Neural crest cell (in vitro differentiated cells): ENCODE results near the gene ARHGEF2. TPM values are rescaled to one million over a fixed set of nuclear protein-coding genes. Genes with fewer than 3 reads are reported as not detected.
A peak's percentile ranks its signal among the peaks of the same experiment; 100 is the strongest.

Experiments
- DNase-seq: peaks from one replicate; pipeline ENCODE4 v3.0.0; 2021; ENCODE audit warnings: low read depth, mixed read lengths, low spot score
- H3K27ac Mint-ChIP-seq: one replicate; pipeline ENCODE4 v1.8.0; 2021; ENCODE audit warnings: mild to moderate bottlenecking, mixed read lengths; ENCODE audit not compliant: unreplicated experiment
- H3K27me3 Mint-ChIP-seq: 2 replicates; pipeline ENCODE4 v1.8.0; 2021; ENCODE audit warnings: low read depth, mild to moderate bottlenecking, mixed read lengths
- H3K36me3 Mint-ChIP-seq: 2 replicates; pipeline ENCODE4 v1.8.0; 2021; ENCODE audit warnings: low read depth, mild to moderate bottlenecking, mixed read lengths
- H3K4me1 Mint-ChIP-seq: 2 replicates; pipeline ENCODE4 v1.8.0; 2021; ENCODE audit warnings: mixed read lengths
- H3K4me3 Mint-ChIP-seq: one replicate; pipeline ENCODE4 v1.8.0; 2021; ENCODE audit warnings: mild to moderate bottlenecking, mixed read lengths
- H3K9me3 Mint-ChIP-seq: 2 replicates; pipeline ENCODE4 v1.8.0; 2021; ENCODE audit warnings: mixed read lengths
- total RNA-seq: library from RNA; stranded (reverse); gene quantifications from 2 replicates; pipeline ENCODE4 v1.2.1, GENCODE V29; 2021
- TF ChIP-seq, protein P1 (sequence below): fragments of 200-600 bp; sonication (generic); conservative IDR thresholded peaks from 2 replicates; pipeline ENCODE4 v1.5.0; 2021; ENCODE audit warnings: antibody characterized with exemption, mild to moderate bottlenecking

Gene ARHGEF2
- total RNA-seq, 1 donor from 2014 or later: 97.6 TPM

DNA sequence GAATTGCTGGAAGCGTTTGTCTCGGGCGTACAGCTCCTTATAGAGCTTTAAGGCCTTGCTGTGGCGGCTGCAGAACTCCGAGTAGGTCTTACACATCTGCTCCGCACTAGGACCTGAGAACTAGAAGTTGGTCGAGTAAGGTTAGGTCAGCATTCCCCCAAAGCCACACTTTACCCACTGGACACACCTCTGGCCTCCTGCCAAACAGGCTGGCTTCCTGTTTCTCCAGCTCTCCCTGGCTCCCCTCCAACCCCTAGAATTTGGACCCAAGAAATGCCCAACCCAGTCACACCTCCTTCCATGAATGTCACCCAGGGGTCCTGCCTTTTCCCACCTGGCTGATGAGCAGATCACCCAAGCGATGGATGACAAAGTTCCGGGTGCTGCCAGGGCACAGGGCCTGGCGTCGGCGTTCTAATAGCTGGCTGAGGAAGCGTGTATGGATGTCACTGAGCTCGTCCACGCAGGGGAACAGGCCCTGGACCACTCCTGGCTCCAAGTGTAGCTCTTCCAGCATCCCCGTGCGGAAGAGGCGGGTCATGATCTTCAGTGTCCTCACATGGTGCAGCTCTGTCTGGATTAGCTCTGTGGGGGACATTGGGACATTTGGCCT, 15.6 kb downstream of the ARHGEF2 start:
- TF ChIP-seq, protein P1, sequence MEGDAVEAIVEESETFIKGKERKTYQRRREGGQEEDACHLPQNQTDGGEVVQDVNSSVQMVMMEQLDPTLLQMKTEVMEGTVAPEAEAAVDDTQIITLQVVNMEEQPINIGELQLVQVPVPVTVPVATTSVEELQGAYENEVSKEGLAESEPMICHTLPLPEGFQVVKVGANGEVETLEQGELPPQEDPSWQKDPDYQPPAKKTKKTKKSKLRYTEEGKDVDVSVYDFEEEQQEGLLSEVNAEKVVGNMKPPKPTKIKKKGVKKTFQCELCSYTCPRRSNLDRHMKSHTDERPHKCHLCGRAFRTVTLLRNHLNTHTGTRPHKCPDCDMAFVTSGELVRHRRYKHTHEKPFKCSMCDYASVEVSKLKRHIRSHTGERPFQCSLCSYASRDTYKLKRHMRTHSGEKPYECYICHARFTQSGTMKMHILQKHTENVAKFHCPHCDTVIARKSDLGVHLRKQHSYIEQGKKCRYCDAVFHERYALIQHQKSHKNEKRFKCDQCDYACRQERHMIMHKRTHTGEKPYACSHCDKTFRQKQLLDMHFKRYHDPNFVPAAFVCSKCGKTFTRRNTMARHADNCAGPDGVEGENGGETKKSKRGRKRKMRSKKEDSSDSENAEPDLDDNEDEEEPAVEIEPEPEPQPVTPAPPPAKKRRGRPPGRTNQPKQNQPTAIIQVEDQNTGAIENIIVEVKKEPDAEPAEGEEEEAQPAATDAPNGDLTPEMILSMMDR: no peak
- DNase-seq: no peak
- H3K27ac Mint-ChIP-seq: peak overlapping the region; percentile 62

DNA sequence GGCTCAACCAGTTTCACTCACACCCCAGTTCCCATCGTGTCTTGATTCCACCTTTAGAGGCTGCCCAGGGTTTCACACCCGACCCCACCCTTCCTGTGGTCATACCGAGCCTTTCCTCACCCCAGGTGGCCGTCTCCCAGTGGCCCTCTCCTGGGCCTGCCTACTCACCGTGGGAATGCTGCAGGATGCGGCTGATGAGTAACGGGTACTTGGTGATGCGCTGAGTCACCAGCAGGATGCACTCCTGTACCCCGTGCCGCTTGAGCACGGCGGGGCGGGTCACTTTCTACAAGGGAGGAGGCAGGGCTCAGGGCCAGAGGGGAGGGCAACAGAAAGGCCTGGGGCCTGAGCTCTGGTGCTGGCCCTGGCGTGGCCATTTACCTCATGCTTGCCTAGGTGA, 16.4 kb downstream of the ARHGEF2 start:
- Mint-ChIP-seq H3K27ac (no peak overlapping the region), H3K9me3 (no peaks in the 10 kb centered on the region), H3K27me3 (no peaks in the 10 kb centered on the region), H3K36me3 (peaks cover 11% of the 10 kb centered on the region), H3K4me3 (no peak overlapping the region), H3K4me1 (peaks cover 1% of the 10 kb centered on the region)
- no peak for DNase-seq
- TF ChIP-seq, protein P1: no peak

More for the DNA sequence above, 15.6 kb downstream of the ARHGEF2 start:
- Mint-ChIP-seq H3K27me3 (no peaks in the 10 kb centered on the region), H3K4me3 (no peak overlapping the region), H3K4me1 (peaks cover 9% of the 10 kb centered on the region), H3K36me3 (peaks cover 9% of the 10 kb centered on the region), H3K9me3 (no peaks in the 10 kb centered on the region)

DNA sequence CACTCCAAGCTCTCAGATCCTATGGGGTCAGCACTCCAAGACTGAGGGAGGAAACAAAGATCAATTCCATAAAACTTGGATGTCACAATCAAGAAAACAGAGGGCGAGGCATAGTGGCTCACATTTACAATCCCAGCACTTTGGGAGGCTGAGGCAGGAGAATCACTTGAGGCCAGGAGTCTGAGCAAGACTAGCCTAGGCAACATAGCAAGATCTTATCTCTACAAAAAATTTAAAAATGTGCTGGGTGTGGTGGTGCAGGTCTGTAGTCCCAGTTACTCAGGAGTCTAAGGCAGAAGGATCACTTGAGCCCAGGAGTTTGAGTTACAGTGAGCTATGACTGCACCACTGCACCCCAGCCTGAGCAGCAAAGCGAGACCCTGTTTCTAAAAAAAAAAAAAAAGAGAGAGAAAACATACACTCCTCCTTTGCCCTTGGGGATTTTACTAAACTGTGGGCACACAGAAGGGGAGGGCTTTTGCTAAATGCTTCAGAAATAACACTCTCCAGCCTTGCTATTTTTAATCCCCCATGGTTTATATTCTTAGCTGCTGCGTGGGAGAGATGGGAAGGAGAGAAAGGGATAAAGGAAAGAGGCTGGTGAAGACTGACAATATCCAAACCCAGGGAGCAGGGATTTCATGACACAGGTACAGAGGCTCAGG, 18.1 kb downstream of the ARHGEF2 start:
- peak overlapping the region; percentile 47 for H3K27ac Mint-ChIP-seq
- TF ChIP-seq, protein P1: no peak

DNA sequence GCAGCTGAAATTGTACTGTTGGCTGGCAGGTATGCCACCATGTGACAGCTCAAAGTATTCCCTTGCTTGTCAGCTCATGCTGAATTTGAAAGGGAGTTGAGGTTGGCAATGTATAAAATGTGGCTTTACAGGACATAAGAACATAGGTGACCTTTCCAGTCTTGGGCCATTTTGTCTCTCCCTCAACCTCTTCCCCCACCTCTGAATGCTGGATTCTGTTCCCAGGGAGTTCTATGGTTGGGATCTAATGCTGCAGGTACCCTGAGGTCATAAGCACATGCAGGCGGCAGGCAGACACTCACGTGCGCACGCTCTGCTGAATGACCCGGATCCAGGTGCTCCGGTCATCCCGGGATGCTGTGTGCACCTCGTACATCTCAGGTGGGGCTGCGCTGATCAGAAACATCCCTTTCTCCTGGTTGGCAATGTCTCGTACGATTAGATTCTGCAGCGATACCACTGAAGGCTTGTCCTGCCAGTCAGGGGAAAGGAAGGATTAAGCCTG, 20.9 kb downstream of the ARHGEF2 start:
- Mint-ChIP-seq H3K27ac (no peak overlapping the region), H3K27me3 (no peaks in the 10 kb centered on the region), H3K36me3 (peaks cover 16% of the 10 kb centered on the region), H3K4me3 (no peak overlapping the region), H3K9me3 (no peaks in the 10 kb centered on the region), H3K4me1 (no peaks in the 10 kb centered on the region)
- DNase-seq: no peak
- TF ChIP-seq, protein P1: no peak

More for the DNA sequence above, 18.1 kb downstream of the ARHGEF2 start:
- no peak for DNase-seq
- no peaks in the 10 kb centered on the region for H3K4me1 Mint-ChIP-seq
- peaks cover 8% of the 10 kb centered on the region for H3K36me3 Mint-ChIP-seq
- no peak overlapping the region for H3K4me3 Mint-ChIP-seq
- H3K27me3 Mint-ChIP-seq: no peaks in the 10 kb centered on the region
- no peaks in the 10 kb centered on the region for H3K9me3 Mint-ChIP-seq

DNA sequence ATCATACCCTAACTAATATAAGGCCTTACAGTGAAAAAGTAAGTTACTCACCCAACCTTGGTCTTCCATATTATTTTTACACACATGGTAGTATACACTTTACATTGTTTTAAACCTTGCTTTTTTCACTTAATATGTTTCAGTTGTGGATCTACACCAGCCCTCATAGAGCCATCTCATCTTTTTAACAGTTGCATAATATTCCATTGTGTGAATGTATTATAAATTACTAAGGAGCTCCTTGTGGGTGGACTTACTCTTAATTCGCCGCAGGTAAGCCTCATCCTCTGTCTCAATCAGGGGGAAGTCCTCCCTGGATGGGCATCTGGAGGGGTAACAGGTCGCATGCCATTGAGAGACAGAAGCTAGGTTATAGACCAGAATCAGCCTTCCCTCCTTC, 23.7 kb downstream of the ARHGEF2 start:
- Mint-ChIP-seq H3K4me1 (no peaks in the 10 kb centered on the region), H3K4me3 (no peak overlapping the region), H3K27ac (no peak overlapping the region), H3K27me3 (no peaks in the 10 kb centered on the region), H3K9me3 (no peaks in the 10 kb centered on the region), H3K36me3 (peaks cover 25% of the 10 kb centered on the region)
- no peak for DNase-seq
- TF ChIP-seq, protein P1: no peak
